Measurements from ENCODE around the gene ROBO1.
"Not testable (repeated sequence)": the region's sequence is repeated elsewhere in the genome, so short reads cannot be mapped to it uniquely, and the experiment has no call there.

ROBO1 gene

DNA sequence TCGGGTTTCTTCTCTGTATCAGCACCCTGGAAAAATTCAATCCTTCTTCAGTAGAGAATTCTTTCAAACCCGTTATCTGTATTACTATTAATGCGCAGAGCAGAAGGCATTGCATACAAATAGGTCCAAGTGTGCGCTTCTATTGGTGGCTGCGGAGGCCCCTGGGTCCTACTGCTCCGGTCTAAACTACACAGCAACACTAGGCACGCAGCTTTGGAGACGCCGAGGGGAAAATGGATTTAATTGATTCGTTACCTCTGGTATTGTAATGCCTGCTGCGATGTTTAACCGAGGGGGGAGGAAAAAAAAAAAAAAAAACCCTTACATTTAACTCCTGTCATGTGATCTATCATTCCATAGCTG is at the start of gene ROBO1:
Gene ROBO1, minus strand, starts transcription at position 94 of the 363 bp plus-strand sequence.
- no peak for DNase-seq

- DNase-seq = no peak
Measured at GRCh38 chr3:79817224-79817623, 49.4 kb upstream of the ROBO1 start.

GRCh38 chr3:79815478-79815877 is 47.7 kb upstream of the ROBO1 start:
- DNase-seq = no peak

GRCh38 chr3:79810581-79810980 is 42.8 kb upstream of the ROBO1 start:
- no peak for DNase-seq

- DNase-seq = no peak
Measured at GRCh38 chr3:79810092-79810491, 42.3 kb upstream of the ROBO1 start.

DNA sequence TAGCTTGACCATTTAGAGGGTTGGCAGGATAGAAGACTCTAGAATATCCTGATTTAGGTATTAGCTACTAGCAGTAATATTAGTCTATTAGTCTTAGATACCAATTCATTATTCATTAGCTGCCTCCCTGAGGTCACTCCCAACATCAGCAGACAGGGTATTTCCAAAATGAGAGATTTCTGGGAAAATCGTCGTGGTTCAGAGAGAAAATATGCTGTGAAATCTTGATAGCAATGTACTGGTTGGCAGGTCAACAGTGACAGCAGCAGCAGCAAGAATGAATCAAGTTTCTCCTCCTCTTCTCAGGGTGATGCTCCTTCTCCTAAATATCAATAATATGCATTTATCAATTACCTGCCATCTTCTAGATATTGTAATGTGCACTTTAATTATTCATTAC is 41.3 kb upstream of the ROBO1 start:
- DNase-seq = no peak

- DNase-seq = no peak
Measured at GRCh38 chr3:79808515-79808914, 40.7 kb upstream of the ROBO1 start.

GRCh38 chr3:79790177-79790576 is 22.4 kb upstream of the ROBO1 start:
- DNase-seq = not testable (repeated sequence)

- DNase-seq = no peak
Measured at GRCh38 chr3:79773291-79773690, 5.5 kb upstream of the ROBO1 start.

DNA sequence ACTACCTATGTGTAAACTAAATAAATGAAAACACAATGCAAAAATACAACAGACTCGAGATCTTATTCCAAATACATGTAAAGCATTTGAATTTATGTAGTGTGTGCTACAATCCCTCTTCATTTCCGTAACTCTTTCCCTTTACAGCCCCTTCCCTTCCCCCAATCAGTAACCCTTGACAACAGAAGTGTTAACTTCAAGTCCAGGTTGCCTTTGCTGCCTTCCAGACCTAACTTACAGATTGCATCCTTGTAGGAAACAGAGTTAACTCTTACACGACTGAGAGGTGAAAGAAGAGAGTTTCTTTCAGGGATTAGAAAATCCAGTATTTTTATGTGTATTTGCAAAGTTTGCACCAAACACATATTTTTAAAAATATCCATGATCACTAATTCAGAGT is 1.4 kb upstream of the ROBO1 start:
- DNase-seq = no peak

- no peak for DNase-seq
Measured at GRCh38 chr3:79767194-79767904, 449 bp downstream of the ROBO1 start.

DNA sequence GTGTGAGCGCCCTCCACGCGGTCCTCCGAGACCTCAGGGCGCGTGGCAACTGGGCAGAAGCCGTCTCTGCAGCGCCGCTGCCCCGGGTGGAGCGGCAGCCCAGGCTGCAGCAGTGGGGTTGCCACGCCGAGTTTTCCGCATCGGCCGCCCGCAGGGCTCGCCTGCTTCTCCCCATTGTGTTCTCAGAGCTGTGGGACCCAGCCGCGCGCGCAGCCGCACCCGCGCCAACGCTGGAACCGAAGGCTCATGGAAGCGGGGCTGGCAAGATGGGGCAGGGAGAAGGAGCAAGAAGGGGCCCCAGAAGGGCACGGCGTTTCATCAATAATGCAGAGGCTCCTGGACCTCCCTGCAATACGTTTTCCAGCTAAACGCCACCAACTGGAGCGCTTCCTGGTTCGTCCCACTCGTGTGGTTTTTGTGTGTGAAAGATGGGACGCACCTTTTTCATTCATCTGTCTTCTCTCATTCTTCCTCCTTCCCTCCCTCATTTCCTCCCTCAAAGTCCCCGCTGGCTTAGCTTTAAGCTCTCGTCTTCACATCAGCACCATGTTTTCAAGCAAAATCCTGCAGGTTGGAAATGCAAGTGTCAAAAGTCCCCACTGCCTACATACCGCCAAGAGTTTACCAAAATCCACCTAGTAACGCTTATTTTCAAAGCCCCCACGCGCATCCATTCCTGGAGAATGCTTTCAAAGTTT is 1.2 kb downstream of the ROBO1 start:
- DNase-seq = no peak

- DNase-seq = no peak
Measured at GRCh38 chr3:79765911-79766310, 1.9 kb downstream of the ROBO1 start.

DNA sequence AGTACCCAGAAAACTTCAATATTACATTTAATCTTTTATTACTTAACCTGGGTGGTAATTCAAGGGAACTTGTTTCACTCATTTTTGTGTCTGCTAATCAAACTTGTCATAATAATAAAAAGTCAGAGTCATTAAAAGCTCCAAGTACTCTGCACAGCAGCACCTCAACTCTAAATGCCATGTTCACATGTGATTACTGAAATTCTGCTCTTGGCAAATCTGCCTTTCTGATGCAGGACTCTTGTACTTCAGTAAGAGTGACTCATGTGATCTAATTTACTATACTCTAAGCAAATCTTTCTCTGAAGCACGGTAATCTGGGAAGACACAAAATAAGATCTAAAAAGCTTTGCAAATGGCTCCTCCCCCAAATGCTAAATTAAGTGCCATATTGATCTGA is 6.4 kb downstream of the ROBO1 start:
- no peak for DNase-seq

GRCh38 chr3:79751703-79752102 is 16.1 kb downstream of the ROBO1 start:
- DNase-seq = no peak

DNA sequence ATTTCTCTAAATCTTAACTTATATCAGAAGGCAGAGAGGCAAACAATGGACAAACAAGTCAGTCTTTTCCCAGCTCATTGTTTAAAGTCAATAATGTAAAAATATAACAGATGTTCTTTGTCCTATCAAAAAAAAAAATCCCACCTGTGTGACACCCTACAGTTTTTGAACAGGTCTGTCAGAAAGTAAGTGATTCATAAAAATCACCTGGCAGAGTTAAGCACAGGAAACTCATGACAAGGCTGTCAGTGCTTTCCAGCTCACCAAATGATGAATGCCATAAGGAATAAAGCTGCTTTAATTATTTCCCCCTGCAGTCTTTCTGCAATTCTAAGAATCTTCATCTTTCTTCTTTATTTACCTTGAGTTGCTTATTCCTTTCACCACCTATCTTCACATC is 30.3 kb downstream of the ROBO1 start:
- DNase-seq = no peak

- DNase-seq = no peak
Measured at GRCh38 chr3:79729096-79729495, 38.7 kb downstream of the ROBO1 start.

DNA sequence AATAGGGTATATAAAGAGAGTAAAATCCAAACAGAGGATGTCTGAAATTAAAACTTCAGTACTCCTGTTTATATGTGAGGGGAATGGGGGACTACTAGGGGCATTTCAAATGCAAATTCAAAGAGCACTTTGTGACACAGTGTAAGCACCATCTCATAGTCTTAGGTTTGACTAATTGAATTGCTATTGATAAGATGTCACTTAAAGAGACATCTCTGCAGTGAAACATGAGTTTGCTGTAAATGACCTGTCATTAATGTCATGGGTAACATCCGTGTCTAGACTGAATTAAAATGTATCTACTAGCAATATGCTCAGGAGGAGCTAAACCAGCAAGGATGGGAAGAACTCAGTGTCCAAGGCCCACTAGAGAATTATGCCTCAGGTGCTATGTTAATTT is 41.0 kb downstream of the ROBO1 start:
- DNase-seq = no peak

- DNase-seq = no peak
Measured at GRCh38 chr3:79724206-79724605, 43.6 kb downstream of the ROBO1 start.

GRCh38 chr3:79690072-79690471 is 77.7 kb downstream of the ROBO1 start:
- DNase-seq = no peak

DNA sequence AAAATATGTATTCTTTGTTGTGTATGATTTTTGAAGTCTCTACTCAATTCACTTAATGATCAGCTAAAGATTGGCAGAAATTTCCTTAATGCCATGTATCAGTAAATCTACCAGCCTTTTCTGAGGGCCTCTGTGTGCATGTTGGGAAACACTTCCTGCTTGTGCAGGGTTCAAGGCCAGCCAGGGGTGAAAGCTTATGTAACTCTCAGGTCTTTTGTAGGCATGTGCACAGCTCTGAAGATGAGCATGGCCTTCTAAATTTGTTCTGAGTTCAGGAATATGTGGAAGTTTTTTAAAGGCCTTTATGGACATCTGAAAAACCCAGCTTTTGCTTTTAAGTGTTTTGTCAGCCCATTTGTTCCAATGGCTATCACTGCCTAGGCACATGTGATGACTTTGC is 82.7 kb downstream of the ROBO1 start:
- DNase-seq = no peak

GRCh38 chr3:79684041-79684440 is 83.8 kb downstream of the ROBO1 start:
- DNase-seq = no peak

DNA sequence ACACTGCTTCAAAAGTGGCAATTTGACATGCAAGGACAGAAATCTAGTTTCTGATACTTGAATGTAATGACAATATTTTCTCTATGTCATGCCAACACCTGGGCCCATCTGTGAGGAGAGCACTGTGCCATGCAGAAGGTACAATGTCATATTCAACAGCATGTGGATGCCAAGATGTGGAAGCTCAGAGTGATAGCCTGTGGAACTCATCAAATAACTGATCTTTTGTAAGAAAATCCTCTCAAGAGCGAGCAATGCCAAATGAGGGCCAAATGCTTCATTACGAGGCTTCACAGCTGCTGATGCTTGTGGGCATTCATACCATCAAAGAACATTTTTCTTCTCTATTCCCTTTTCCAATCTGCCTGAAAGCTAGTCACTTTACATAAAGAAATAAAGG is 95.1 kb downstream of the ROBO1 start:
- no peak for DNase-seq

GRCh38 chr3:79672075-79672474 is 95.7 kb downstream of the ROBO1 start:
- no peak for DNase-seq

DNA sequence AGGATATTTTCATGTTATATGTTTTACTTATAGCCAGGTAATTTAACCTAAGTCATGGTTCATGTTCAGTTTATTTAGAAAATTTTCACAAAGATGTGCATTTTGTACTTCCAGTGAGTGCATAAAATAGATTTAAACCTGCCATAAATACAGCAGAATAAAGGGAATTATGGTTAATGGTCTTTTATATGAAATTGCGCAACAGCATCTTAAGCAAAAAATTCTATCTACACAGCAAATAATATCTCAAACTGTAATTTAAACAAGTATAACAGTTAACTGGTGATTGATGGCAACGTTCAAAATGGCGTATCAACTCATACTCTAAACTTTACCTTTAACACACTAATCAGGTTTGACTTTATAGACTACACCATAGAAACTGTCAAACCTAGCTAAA is 97.6 kb downstream of the ROBO1 start:
- DNase-seq = no peak

Measured in inflammatory macrophage treated with lipopolysaccharide for 4 hours (primary cell).